ENCODE data around the gene TEX2. TPM values are rescaled to one million over a fixed set of nuclear protein-coding genes. Genes with fewer than 3 reads are reported as not detected.

The TEX2 gene
- total RNA-seq (10 to 100 TPM; 19.5 to 30.3 (median 26.5) TPM), polyA plus RNA-seq (1 to 10 TPM; 8.9 TPM)

GRCh38 chr17:64263000-64263766 lies at the start of gene TEX2:
TSS of gene TEX2 (minus strand) at chr17:64263260. CDS start at chr17:64214217, 49,043 bp downstream.
- H3K4me3 ChIP-seq: peak within 1 kb of the TSS; percentile 83 to 97 (median 90)
- intact Hi-C loops (cut with DNase I): loop anchor here in 2 of 3 donors (5.0 to 10.0 kb wide), 2 partner anchors 106 to 108 kb away; no protein-coding TSS in a partner anchor
- H3K4me1 ChIP-seq: peaks cover 18 to 22% (median 21%) of the 10 kb centered on the region in 3 donors
- WGBS, 2 donors: 0 to 1% methylated on average over 40 to 69 of the region's 69 CpGs
- ATAC-seq (peak; percentile 86 to 94 (median 92)), DNase-seq (peak; percentile 89 to 95 (median 92)), FAIRE-seq (no peak)
- H3K9me3 ChIP-seq: no peaks in the 10 kb centered on the region
- peak within 1 kb of the TSS; percentile 81 to 90 (median 84) for H3K27ac ChIP-seq
- no peaks in the 10 kb centered on the region for H3K36me3 ChIP-seq
- TF ChIP-seq, protein P1, sequence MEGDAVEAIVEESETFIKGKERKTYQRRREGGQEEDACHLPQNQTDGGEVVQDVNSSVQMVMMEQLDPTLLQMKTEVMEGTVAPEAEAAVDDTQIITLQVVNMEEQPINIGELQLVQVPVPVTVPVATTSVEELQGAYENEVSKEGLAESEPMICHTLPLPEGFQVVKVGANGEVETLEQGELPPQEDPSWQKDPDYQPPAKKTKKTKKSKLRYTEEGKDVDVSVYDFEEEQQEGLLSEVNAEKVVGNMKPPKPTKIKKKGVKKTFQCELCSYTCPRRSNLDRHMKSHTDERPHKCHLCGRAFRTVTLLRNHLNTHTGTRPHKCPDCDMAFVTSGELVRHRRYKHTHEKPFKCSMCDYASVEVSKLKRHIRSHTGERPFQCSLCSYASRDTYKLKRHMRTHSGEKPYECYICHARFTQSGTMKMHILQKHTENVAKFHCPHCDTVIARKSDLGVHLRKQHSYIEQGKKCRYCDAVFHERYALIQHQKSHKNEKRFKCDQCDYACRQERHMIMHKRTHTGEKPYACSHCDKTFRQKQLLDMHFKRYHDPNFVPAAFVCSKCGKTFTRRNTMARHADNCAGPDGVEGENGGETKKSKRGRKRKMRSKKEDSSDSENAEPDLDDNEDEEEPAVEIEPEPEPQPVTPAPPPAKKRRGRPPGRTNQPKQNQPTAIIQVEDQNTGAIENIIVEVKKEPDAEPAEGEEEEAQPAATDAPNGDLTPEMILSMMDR (IDR thresholded peaks at IDR 0.05): no peak
- H3K27me3 ChIP-seq: no peaks in the 10 kb centered on the region

- intact Hi-C loops (cut with DNase I): no loop called here
- no peaks in the 10 kb centered on the region for H3K36me3 ChIP-seq
- no peak overlapping the region for H3K27ac ChIP-seq
- 80 to 81% methylated on average over 4 of the region's 4 CpGs for WGBS, 2 donors
- H3K4me1 ChIP-seq: no peaks in the 10 kb centered on the region
- H3K9me3 ChIP-seq: no peaks in the 10 kb centered on the region
- TF ChIP-seq, protein P1 (IDR thresholded peaks at IDR 0.05): no peak
- no peak overlapping the region for H3K4me3 ChIP-seq
- no peak for DNase-seq
- no peak for ATAC-seq
- no peaks in the 10 kb centered on the region for H3K27me3 ChIP-seq
- no peak for FAIRE-seq
Observed at GRCh38 chr17:64309710-64310109, 46.6 kb upstream of the TEX2 start.

DNA sequence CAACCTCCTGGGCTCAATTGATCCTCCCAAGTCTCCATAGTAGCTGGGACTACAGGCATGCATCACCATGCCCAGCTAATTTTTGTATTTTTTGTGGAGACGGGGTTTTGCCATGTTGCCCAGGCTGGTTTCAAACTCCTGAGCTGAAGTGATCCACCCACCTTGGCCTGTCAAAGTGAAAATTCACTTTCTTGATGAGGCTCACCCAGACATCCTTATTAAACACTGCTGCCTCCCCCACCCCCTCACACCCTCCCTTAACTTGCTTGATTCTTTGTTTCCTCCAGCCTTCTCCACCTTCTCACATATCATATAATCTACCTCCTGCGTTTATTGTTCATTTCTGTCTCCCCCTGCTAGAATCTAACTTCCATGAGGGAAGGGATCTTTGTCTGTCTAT lies 46.0 kb upstream of the TEX2 start:
- WGBS, 2 donors: 70 to 80% methylated on average over 2 of the region's 2 CpGs
- ATAC-seq: no peak
- H3K4me3 ChIP-seq: no peak overlapping the region
- H3K9me3 ChIP-seq: no peaks in the 10 kb centered on the region
- H3K27ac ChIP-seq: no peak overlapping the region
- no peaks in the 10 kb centered on the region for H3K36me3 ChIP-seq
- TF ChIP-seq, protein P1 (IDR thresholded peaks at IDR 0.05): no peak
- no peak for FAIRE-seq
- intact Hi-C loops (cut with DNase I): no loop called here
- no peaks in the 10 kb centered on the region for H3K27me3 ChIP-seq
- H3K4me1 ChIP-seq: no peaks in the 10 kb centered on the region
- no peak for DNase-seq

GRCh38 chr17:64306850-64307463 lies 43.9 kb upstream of the TEX2 start:
- Histone ChIP-seq H3K4me3 (no peak overlapping the region), H3K9me3 (no peaks in the 10 kb centered on the region), H3K27me3 (no peaks in the 10 kb centered on the region), H3K36me3 (no peaks in the 10 kb centered on the region), H3K27ac (no peak overlapping the region), H3K4me1 (peaks cover 0 to 6% (median 0%) of the 10 kb centered on the region in 3 donors)
- TF ChIP-seq, protein P1 (IDR thresholded peaks at IDR 0.05): peak; percentile 62 to 83 (median 80)
- DNase-seq (peak in 5 of 6 donors; percentile 29 to 77 (median 59)), FAIRE-seq (no peak), ATAC-seq (peak; percentile 58 to 69 (median 67))
- WGBS, 2 donors: 33 to 38% methylated on average over 11 of the region's 11 CpGs
- intact Hi-C loops (cut with DNase I): no loop called here
